K562 (cell line): ENCODE measurements around the gene LGR6. TPM values are rescaled to one million over a fixed set of nuclear protein-coding genes. Genes with fewer than 3 reads are reported as not detected.
A peak's percentile ranks its signal among the peaks of the same experiment; 100 is the strongest.

Source experiments
- BHLHE40 ChIP-seq: IDR thresholded peaks from 2 replicates; pipeline ENCODE4 v1.6.1; 2011; ENCODE audit warnings: low read length, improper control_type of control experiment
- E2F3 ChIP-seq: fragments of 250-450 bp; sonication (Bioruptor Pico); IDR thresholded peaks from 2 replicates; pipeline ENCODE4 v1.4.0; 2020; ENCODE audit warnings: mild to moderate bottlenecking
- FOXA1 ChIP-seq: fragments of 450-650 bp; IDR thresholded peaks from 2 replicates; pipeline ENCODE4 v1.6.1; 2016; ENCODE audit warnings: mild to moderate bottlenecking, borderline replicate concordance
- GATA2 ChIP-seq: sonication (generic); formaldehyde crosslinking; IDR thresholded peaks from 2 replicates; pipeline ENCODE4 v1.4.0; 2020; ENCODE audit warnings: mild to moderate bottlenecking, missing genetic modification reagents
- GTF2F1 ChIP-seq: IDR thresholded peaks from 2 replicates; pipeline ENCODE4 v1.6.1; 2011; ENCODE audit warnings: low read depth, low read length, improper control_type of control experiment
- KDM1A ChIP-seq, 2 experiments: fragments of 450-650 bp; IDR thresholded peaks; 2 replicates each; pipeline ENCODE4 v1.6.1; 2016; ENCODE audit warnings: mild to moderate bottlenecking in 2 of 2
- MAFF ChIP-seq: IDR thresholded peaks from 2 replicates; pipeline ENCODE4 v1.6.1; 2012; ENCODE audit warnings: low read length, improper control_type of control experiment
- MEIS2 ChIP-seq: fragments of 450-650 bp; IDR thresholded peaks from 2 replicates; pipeline ENCODE4 v1.6.1; 2014; ENCODE audit warnings: mild to moderate bottlenecking; ENCODE audit not compliant: partially characterized antibody
- REST ChIP-seq, 2 experiments: fragments of 450-650 bp; formaldehyde crosslinking in 1 of 2; IDR thresholded peaks; 2 replicates each; pipeline versions ENCODE4 v1.4.0 to v1.6.1; 2014 to 2020; ENCODE audit warnings: mild to moderate bottlenecking in 2 of 2, borderline replicate concordance in 1 of 2, low read depth in 1 of 2
- SMAD3 ChIP-seq: fragments of 450-650 bp; formaldehyde crosslinking; conservative IDR thresholded peaks from 2 replicates; pipeline ENCODE4 v1.4.0; 2020; ENCODE audit warnings: mild to moderate bottlenecking
- SMARCE1 ChIP-seq: fragments of 450-650 bp; IDR thresholded peaks from 2 replicates; pipeline ENCODE4 v1.7.1; 2016; ENCODE audit warnings: mild to moderate bottlenecking
- TEAD4 ChIP-seq, 2 experiments: sonication (generic) in 1 of 2; formaldehyde crosslinking in 1 of 2; IDR thresholded peaks; 2 replicates each; pipeline versions ENCODE4 v1.6.1 to v1.8.0; 2012 to 2022; ENCODE audit warnings: borderline replicate concordance in 1 of 2, inconsistent platforms in 1 of 2, low read length in 1 of 2, mild to moderate bottlenecking in 1 of 2, missing genetic modification reagents in 1 of 2
- TSC22D4 ChIP-seq: fragments of 450-650 bp; IDR thresholded peaks from 2 replicates; pipeline ENCODE4 v1.6.1; 2016; ENCODE audit warnings: missing genetic modification characterization, missing biosample characterization, control low read depth
- USF1 ChIP-seq: sonication (generic); formaldehyde crosslinking; IDR thresholded peaks from 2 replicates; pipeline ENCODE4 v1.9.0; 2022; ENCODE audit warnings: mild to moderate bottlenecking, missing genetic modification reagents
- polyA plus RNA-seq, 8 experiments: library from polyadenylated mRNA; depleted of rRNA in 4 of 8; stranded (reverse) in 5 of 8; unstranded in 3 of 8; fragments of >200 nt; fragmentation: Nextera tagmentation in 2 of 8; fragmentation: Illumina TruSeq in 1 of 8; extraction: Ambion mirVana in 2 of 8; extraction: Trizol in 1 of 8; gene quantifications; 2 replicates each; pipeline versions ENCODE4 v1.2.1 to v1.2.3, GENCODE V29; 2011 to 2014; ENCODE audit warnings: inconsistent platforms in 1 of 8, missing spikeins in 1 of 8
- total RNA-seq, 7 experiments: library from RNA; depleted of rRNA in 6 of 7; stranded (reverse); fragments of >200 nt in 6 of 7; fragmentation: Illumina TruSeq in 2 of 7; extraction: Trizol in 2 of 7; gene quantifications; 2 replicates each; pipeline versions ENCODE4 v1.2.1 to v1.2.3, GENCODE V29; 2011 to 2021; ENCODE audit warnings: low replicate concordance in 1 of 7
- TF ChIP-seq, protein P1 (sequence below): fragments of 450-650 bp; formaldehyde crosslinking; IDR thresholded peaks from 2 replicates; pipeline ENCODE4 v1.4.0; 2020; ENCODE audit warnings: mild to moderate bottlenecking, moderate library complexity
- TF ChIP-seq, protein P2 (sequence below): fragments of 450-650 bp; conservative IDR thresholded peaks from 2 replicates; pipeline ENCODE4 v1.6.1; 2016; ENCODE audit warnings: missing genetic modification characterization, low read depth, mild to moderate bottlenecking, missing compliant biosample characterization, moderate library complexity

Gene LGR6
- total and polyA plus RNA-seq, 9 of the 15 experiments (the other 6 are each of a cell fraction or from before 2014, with no cell fraction given) = 0.01 to 0.54 (median 0.17) TPM; not detected in 1

DNA sequence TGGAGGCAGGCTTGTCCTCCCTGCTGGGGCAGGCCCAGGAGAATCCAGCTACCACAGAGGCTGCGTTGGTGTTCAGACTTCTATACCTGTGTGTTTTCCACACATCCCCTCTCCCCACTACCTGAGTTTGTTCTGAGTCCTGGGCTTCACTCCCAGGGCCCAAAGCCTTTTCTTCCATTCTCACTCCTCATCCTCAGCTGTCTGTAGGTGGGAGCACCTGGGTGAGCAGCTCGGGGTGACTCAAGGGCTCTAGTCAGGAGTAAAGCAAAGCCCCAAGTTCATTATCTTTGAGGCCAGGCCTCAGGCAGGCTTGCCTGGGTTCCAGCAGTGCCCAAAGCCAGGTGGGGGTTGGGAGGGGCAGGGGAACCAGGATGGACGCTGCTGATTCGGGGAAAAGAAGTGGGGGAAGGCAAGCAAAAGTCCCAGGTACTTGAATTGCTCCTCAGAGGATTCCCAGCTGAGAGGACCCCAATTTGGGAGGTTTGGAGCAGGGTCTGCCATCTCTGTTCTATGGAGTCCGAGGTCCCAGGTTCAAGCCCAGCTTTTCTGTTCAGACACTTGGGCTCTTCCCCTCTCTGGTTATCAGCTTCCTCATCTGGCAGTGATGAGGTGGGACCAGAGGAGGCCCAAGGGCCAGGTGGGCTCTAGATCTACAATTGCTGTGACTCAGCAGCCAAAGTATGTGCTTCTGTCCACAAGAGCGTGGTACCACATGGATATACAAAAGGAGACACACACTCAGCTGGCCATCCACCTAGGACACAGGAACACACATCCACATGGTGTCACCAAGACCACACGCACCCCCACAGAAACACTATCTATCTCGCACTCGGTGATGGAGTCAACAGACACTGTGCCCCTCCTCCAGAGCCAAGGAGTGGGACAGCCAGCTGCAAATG is 27.4 kb upstream of the LGR6 start (continued):
- no peak for TF ChIP-seq TSC22D4 (tag)
- peak; percentile 44; the same call in 1 of the 2 replicates for TF ChIP-seq BHLHE40
- peak; percentile 51 for TF ChIP-seq SMARCE1
- no peak for TF ChIP-seq USF1 (CRISPR knock-in tag)
- TF ChIP-seq TEAD4 (IDR thresholded peaks at IDR 0.05; ENCODE audit: low read length) = peak; percentile 46; the same call in 1 of the 2 replicates
- no peak for TF ChIP-seq TEAD4 (CRISPR knock-in tag; IDR thresholded peaks at IDR 0.05; ENCODE audit: borderline replicate concordance)
- TF ChIP-seq E2F3 = no peak
- TF ChIP-seq FOXA1 = no peak
- TF ChIP-seq, protein P1, sequence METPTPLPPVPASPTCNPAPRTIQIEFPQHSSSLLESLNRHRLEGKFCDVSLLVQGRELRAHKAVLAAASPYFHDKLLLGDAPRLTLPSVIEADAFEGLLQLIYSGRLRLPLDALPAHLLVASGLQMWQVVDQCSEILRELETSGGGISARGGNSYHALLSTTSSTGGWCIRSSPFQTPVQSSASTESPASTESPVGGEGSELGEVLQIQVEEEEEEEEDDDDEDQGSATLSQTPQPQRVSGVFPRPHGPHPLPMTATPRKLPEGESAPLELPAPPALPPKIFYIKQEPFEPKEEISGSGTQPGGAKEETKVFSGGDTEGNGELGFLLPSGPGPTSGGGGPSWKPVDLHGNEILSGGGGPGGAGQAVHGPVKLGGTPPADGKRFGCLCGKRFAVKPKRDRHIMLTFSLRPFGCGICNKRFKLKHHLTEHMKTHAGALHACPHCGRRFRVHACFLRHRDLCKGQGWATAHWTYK (CRISPR knock-in tag) = no peak
- TF ChIP-seq MAFF = no peak
- TF ChIP-seq KDM1A (IDR thresholded peaks at IDR 0.05) = peak; percentile 59; a peak in 1 of 4 replicates
- TF ChIP-seq, protein P2, sequence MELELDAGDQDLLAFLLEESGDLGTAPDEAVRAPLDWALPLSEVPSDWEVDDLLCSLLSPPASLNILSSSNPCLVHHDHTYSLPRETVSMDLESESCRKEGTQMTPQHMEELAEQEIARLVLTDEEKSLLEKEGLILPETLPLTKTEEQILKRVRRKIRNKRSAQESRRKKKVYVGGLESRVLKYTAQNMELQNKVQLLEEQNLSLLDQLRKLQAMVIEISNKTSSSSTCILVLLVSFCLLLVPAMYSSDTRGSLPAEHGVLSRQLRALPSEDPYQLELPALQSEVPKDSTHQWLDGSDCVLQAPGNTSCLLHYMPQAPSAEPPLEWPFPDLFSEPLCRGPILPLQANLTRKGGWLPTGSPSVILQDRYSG (tag) = no peak
- peak; percentile 14; the same call in 1 of the 2 replicates for TF ChIP-seq REST (IDR thresholded peaks at IDR 0.05; ENCODE audit: borderline replicate concordance)
- no peak for TF ChIP-seq REST (CRISPR knock-in tag; IDR thresholded peaks at IDR 0.05; ENCODE audit: low read depth)
- peak; percentile 36 for TF ChIP-seq MEIS2
- TF ChIP-seq GTF2F1 = no peak
- peak; percentile 73 for TF ChIP-seq GATA2 (CRISPR knock-in tag)
- TF ChIP-seq SMAD3 (CRISPR knock-in tag) = no peak
